Measurements from ENCODE around the gene CYP8B1. TPM values are rescaled to one million over a fixed set of nuclear protein-coding genes. Genes with fewer than 3 reads are reported as not detected.

The CYP8B1 gene
- total and polyA plus RNA-seq, 2 of the 13 experiments (the other 11 are each of a cell fraction or from before 2014, with no cell fraction given) = 0.58 to 2.0 TPM

GRCh38 chr3:42880601-42881451 lies 5.1 kb upstream of the CYP8B1 start (continued):
- TF ChIP-seq ZBTB2 (CRISPR knock-in tag; IDR thresholded peaks at IDR 0.05; ENCODE audit: low read depth) (no peak), ZNF883 (CRISPR knock-in tag; IDR thresholded peaks at IDR 0.05; ENCODE audit: not compliant biosample characterization) (peak; percentile 16), EZH2 (conservative IDR thresholded peaks at IDR 0.05; ENCODE audit: low read depth, low read length) (no peak), ZFP41 (CRISPR knock-in tag; IDR thresholded peaks at IDR 0.05; ENCODE audit: borderline replicate concordance) (no peak), ZNF317 (CRISPR knock-in tag; IDR thresholded peaks at IDR 0.05) (no peak), ZNF124 (CRISPR knock-in tag; IDR thresholded peaks at IDR 0.05) (0 out of 2 replicates have a peak, but pooled peaks have one; percentile 69), ZEB1 (IDR thresholded peaks at IDR 0.05; ENCODE audit: insufficient replicate concordance, low read depth) (no peak), ZNF275 (CRISPR knock-in tag; IDR thresholded peaks at IDR 0.05; ENCODE audit: borderline replicate concordance) (no peak; the same call in 1 of the 2 replicates), MIER3 (CRISPR knock-in tag; IDR thresholded peaks at IDR 0.05; ENCODE audit: borderline replicate concordance) (0 out of 2 replicates have a peak, but pooled peaks have one; percentile 1), ZNF230 (CRISPR knock-in tag; IDR thresholded peaks at IDR 0.05) (peak; percentile 55; the same call in 1 of the 2 replicates), ZNF136 (CRISPR knock-in tag; IDR thresholded peaks at IDR 0.05; ENCODE audit: low read depth) (no peak), FOXA1 (IDR thresholded peaks at IDR 0.05) (no peak), FOXA1 (CRISPR knock-in tag; IDR thresholded peaks at IDR 0.05) (0 out of 2 replicates have a peak, but pooled peaks have one; percentile 10), SNAPC2 (CRISPR knock-in tag; IDR thresholded peaks at IDR 0.05) (0 out of 2 replicates have a peak, but pooled peaks have one; percentile 32), NCOA2 (CRISPR knock-in tag; IDR thresholded peaks at IDR 0.05) (no peak), DMAP1 (CRISPR knock-in tag; IDR thresholded peaks at IDR 0.05) (peak; percentile 49; the same call in 1 of the 2 replicates), PAWR (CRISPR knock-in tag; IDR thresholded peaks at IDR 0.05; ENCODE audit: borderline replicate concordance) (no peak), CENPT (CRISPR knock-in tag; IDR thresholded peaks at IDR 0.05; ENCODE audit: low read depth) (no peak), MXD1 (CRISPR knock-in tag; IDR thresholded peaks at IDR 0.05) (no peak; the same call in 1 of the 2 replicates), ZHX2 (IDR thresholded peaks at IDR 0.05; ENCODE audit: low read depth) (no peak), ZHX2 (CRISPR knock-in tag; IDR thresholded peaks at IDR 0.05; ENCODE audit: borderline replicate concordance) (no peak)

Data from HepG2 (cell line).